HepG2 (cell line): ENCODE results near the gene IL17C. TPM values are rescaled to one million over a fixed set of nuclear protein-coding genes. Genes with fewer than 3 reads are reported as not detected.

Experiments used
- ATAC-seq: fragments of 200-7000 bp; cut with Tn5 transposase; 3 replicates; pipeline ENCODE4 v1.9.1; 2020; ENCODE audit warnings: mild to moderate bottlenecking, moderate library complexity
- BruUV-seq: library from RNA; stranded (reverse); fragments of 400-500 nt; replicated peaks from 2 replicates; lab custom pipeline; 2021; lab: Mats Ljungman, UMichigan
- CTCF ChIA-PET: fragments of 300-600 bp; formaldehyde crosslinking; extraction: SDS; loops from one replicate; lab custom pipeline; 2021; ENCODE audit warnings: low total read pairs, inconsistent platforms, low intra/inter-chr PET ratio; lab: Yijun Ruan, JAX
- POLR2A ChIA-PET: fragments of 350-600 bp; sonication (Branson Sonifier 250); formaldehyde crosslinking; loops from one replicate; lab custom pipeline; 2020; ENCODE audit warnings: antibody characterized with exemption, inconsistent platforms; lab: Yijun Ruan, JAX
- DNase-seq: peaks from one replicate; pipeline ENCODE4 v3.0.0-alpha.2; 2015; ENCODE audit warnings: low spot score
- FAIRE-seq: peaks from 3 replicates; lab custom pipeline; 2011; peaks lifted over from hg19 to GRCh38; lab: Jason Lieb, UNC
- H2AFZ ChIP-seq: one replicate; pipeline ENCODE4 v1.6.1; 2011; ENCODE audit warnings: low read length, inconsistent platforms
- H3K27ac ChIP-seq: fragments of 300-600 bp; 3 replicates; pipeline ENCODE4 v1.8.0; 2011; ENCODE audit warnings: mixed run types, mild to moderate bottlenecking, mixed read lengths, low read length, inconsistent platforms; ENCODE audit not compliant: insufficient read depth; ENCODE audit errors: extremely low read length
- H3K27me3 ChIP-seq, 2 experiments: fragments of 200-600 bp in 1 of 2; 2 replicates in 1 of 2; 3 replicates in 1 of 2; pipeline versions ENCODE4 v1.6.0 to v1.8.0; 2011; ENCODE audit warnings: low read length in 2 of 2, mild to moderate bottlenecking in 2 of 2, moderate library complexity in 2 of 2, inconsistent platforms in 1 of 2; ENCODE audit not compliant: insufficient read depth in 2 of 2, control insufficient read depth in 1 of 2
- H3K36me3 ChIP-seq, 2 experiments: fragments of 200-600 bp in 1 of 2; replicated peaks in 1 of 2; 2 replicates in 1 of 2; 3 replicates in 1 of 2; pipeline versions ENCODE4 v1.5.1 to v1.8.0; 2011; ENCODE audit warnings: low read length in 2 of 2, inconsistent platforms in 1 of 2; ENCODE audit not compliant: insufficient read depth in 2 of 2, control insufficient read depth in 1 of 2
- H3K4me1 ChIP-seq: 2 replicates; pipeline ENCODE4 v1.5.1; 2012; ENCODE audit warnings: low read length, inconsistent platforms; ENCODE audit not compliant: insufficient read depth
- H3K4me2 ChIP-seq: 2 replicates; pipeline ENCODE4 v1.6.0; 2011; ENCODE audit warnings: low read depth, low read length, inconsistent platforms
- H3K4me3 ChIP-seq, 3 experiments: fragments of 200-600 bp in 1 of 3; sonication (generic), shearing (Covaris generic) in 1 of 3; replicated peaks in 1 of 3; 2 replicates each; pipeline ENCODE4 v1.5.1; 2011 to 2016; ENCODE audit warnings: low read length in 3 of 3, inconsistent platforms in 2 of 3, low read depth in 2 of 3, mild to moderate bottlenecking in 2 of 3, control low read depth in 1 of 3, mixed read lengths in 1 of 3; ENCODE audit not compliant: insufficient read depth in 1 of 3
- H3K79me2 ChIP-seq: one replicate; pipeline ENCODE4 v1.6.1; 2011; ENCODE audit warnings: low read length, inconsistent platforms; ENCODE audit not compliant: insufficient read depth
- H3K9ac ChIP-seq: 2 replicates; pipeline ENCODE4 v1.6.0; 2011; ENCODE audit warnings: mild to moderate bottlenecking, low read depth, low read length, inconsistent platforms; ENCODE audit not compliant: insufficient read depth
- H3K9me3 ChIP-seq: 2 replicates; pipeline ENCODE4 v1.5.1; 2012; ENCODE audit warnings: mild to moderate bottlenecking, low read length
- H4K20me1 ChIP-seq: 2 replicates; pipeline ENCODE4 v1.6.0; 2011; ENCODE audit warnings: inconsistent platforms, mild to moderate bottlenecking, low read length, moderate library complexity; ENCODE audit not compliant: insufficient read depth
- AGO2 ChIP-seq: fragments of 200-400 bp; formaldehyde crosslinking; optimal IDR thresholded peaks from 2 replicates; pipeline ENCODE3; 2017; ENCODE audit warnings: mild to moderate bottlenecking, low read depth, low read length, moderate library complexity
- BHLHE40 ChIP-seq: IDR thresholded peaks from 2 replicates; pipeline ENCODE4 v1.6.1; 2011; ENCODE audit warnings: low read length, improper control_type of control experiment
- CBX1 ChIP-seq: IDR thresholded peaks from one replicate; pipeline ENCODE4 v1.6.1; 2016; ENCODE audit warnings: antibody characterized with exemption, low read depth
- FOXM1 ChIP-seq: sonication (generic); formaldehyde crosslinking; IDR thresholded peaks from 2 replicates; pipeline ENCODE4 v1.5.0; 2020; ENCODE audit warnings: missing genetic modification reagents
- JUN ChIP-seq: sonication (generic); formaldehyde crosslinking; IDR thresholded peaks from 2 replicates; pipeline ENCODE4 v1.4.0; 2020; ENCODE audit warnings: mild to moderate bottlenecking, missing genetic modification reagents
- RARG ChIP-seq: sonication (generic); formaldehyde crosslinking; IDR thresholded peaks from 2 replicates; pipeline ENCODE4 v1.4.0; 2020; ENCODE audit warnings: low read depth, mild to moderate bottlenecking, missing genetic modification reagents
- SSRP1 ChIP-seq: IDR thresholded peaks from 2 replicates; pipeline ENCODE4 v1.6.1; 2016; ENCODE audit warnings: control low read depth
- TARDBP ChIP-seq: sonication (generic); formaldehyde crosslinking; IDR thresholded peaks from 2 replicates; pipeline ENCODE4 v1.8.0; 2022; ENCODE audit warnings: mild to moderate bottlenecking, missing genetic modification reagents
- ZSCAN25 ChIP-seq: sonication (generic); formaldehyde crosslinking; IDR thresholded peaks from 2 replicates; pipeline ENCODE4 v1.8.0; 2022; ENCODE audit warnings: mild to moderate bottlenecking, missing genetic modification reagents
- WGBS: methylation state at CpG from one replicate; pipeline ENCODE4 v1.1.6; 2017; ENCODE audit warnings: low lambda C conversion rate; 5-methylcytosine and 5-hydroxymethylcytosine counted together
- in situ Hi-C: cut with HindIII; loops from 2 replicates; pipeline ENCODE4 v1.10.0; 2017; ENCODE audit warnings: low pct_unique_long_range_greater_than_20kb; ENCODE audit not compliant: extremely low pct_ligation_motif_present
- intact Hi-C: fragments of 100-400 bp; cut with micrococcal nuclease; formaldehyde crosslinking; loops from one replicate; pipeline ENCODE4 v1.10.0; 2022; ENCODE audit not compliant: unreplicated experiment
- polyA plus RNA-seq, 8 experiments: library from polyadenylated mRNA; depleted of rRNA in 3 of 8; stranded (reverse) in 7 of 8; unstranded in 1 of 8; fragments of >200 nt; fragmentation: Illumina TruSeq in 4 of 8; extraction: Trizol in 4 of 8; gene quantifications; 2 replicates each; pipeline versions ENCODE4 v1.2.1 to v1.2.3, GENCODE V29; 2011 to 2016; ENCODE audit warnings: low read depth in 4 of 8, missing spikeins in 1 of 8, mixed read lengths in 1 of 8; ENCODE audit not compliant: insufficient read depth in 1 of 8
- total RNA-seq, 5 experiments: library from RNA; depleted of rRNA; stranded (reverse); fragments of >200 nt; fragmentation: Illumina TruSeq; extraction: Trizol; gene quantifications; 2 replicates each; pipeline ENCODE4 v1.2.3, GENCODE V29; 2016; ENCODE audit warnings: low read depth in 1 of 5
- TF ChIP-seq, protein P1 (sequence below): sonication (generic); formaldehyde crosslinking; IDR thresholded peaks from 2 replicates; pipeline ENCODE4 v1.4.0; 2020; ENCODE audit warnings: mild to moderate bottlenecking, missing genetic modification reagents
- TF ChIP-seq, protein P2 (sequence below): sonication (generic); formaldehyde crosslinking; IDR thresholded peaks from 2 replicates; pipeline ENCODE4 v1.4.0; 2020; ENCODE audit warnings: missing genetic modification reagents

Gene IL17C
- total and polyA plus RNA-seq, 2 of the 13 experiments (the other 11 are each of a cell fraction or from before 2014, with no cell fraction given): not detected

DNA sequence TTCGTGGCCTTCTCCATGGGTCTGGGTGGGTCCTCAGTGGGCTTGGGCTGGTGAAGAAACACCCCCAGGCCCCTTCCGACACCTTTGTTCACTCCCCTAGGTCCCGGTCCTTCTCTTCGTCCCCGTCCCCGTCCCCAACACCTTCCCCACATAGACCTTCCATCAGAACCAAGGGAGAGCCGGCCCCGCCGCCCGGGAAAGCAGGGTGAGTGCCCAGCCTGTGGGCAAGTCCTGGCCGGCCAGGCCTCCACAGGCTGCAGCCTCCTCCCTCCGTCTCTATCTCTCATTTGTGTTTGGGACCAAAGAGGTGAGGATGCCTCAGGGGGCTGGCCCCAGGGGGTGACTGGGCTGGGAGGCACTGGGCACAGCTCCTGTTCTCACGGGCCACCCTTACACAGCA lies 14.5 kb upstream of the IL17C start:
- ChIA-PET POLR2A (no interaction called here), CTCF (no interaction called here)
- H3K4me1 ChIP-seq: peaks cover 16% of the 10 kb centered on the region
- peaks cover 42 to 84% of the 10 kb centered on the region in 2 experiments for H3K36me3 ChIP-seq
- TF ChIP-seq BHLHE40 (no peak), FOXM1 (CRISPR knock-in tag) (no peak), RARG (CRISPR knock-in tag) (no peak), CBX1 (no peak), AGO2 (no peak), JUN (CRISPR knock-in tag) (no peak), SSRP1 (no peak), TARDBP (no peak), ZSCAN25 (no peak)
- TF ChIP-seq, protein P1, sequence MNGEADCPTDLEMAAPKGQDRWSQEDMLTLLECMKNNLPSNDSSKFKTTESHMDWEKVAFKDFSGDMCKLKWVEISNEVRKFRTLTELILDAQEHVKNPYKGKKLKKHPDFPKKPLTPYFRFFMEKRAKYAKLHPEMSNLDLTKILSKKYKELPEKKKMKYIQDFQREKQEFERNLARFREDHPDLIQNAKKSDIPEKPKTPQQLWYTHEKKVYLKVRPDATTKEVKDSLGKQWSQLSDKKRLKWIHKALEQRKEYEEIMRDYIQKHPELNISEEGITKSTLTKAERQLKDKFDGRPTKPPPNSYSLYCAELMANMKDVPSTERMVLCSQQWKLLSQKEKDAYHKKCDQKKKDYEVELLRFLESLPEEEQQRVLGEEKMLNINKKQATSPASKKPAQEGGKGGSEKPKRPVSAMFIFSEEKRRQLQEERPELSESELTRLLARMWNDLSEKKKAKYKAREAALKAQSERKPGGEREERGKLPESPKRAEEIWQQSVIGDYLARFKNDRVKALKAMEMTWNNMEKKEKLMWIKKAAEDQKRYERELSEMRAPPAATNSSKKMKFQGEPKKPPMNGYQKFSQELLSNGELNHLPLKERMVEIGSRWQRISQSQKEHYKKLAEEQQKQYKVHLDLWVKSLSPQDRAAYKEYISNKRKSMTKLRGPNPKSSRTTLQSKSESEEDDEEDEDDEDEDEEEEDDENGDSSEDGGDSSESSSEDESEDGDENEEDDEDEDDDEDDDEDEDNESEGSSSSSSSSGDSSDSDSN (CRISPR knock-in tag): no peak
- TF ChIP-seq, protein P2, sequence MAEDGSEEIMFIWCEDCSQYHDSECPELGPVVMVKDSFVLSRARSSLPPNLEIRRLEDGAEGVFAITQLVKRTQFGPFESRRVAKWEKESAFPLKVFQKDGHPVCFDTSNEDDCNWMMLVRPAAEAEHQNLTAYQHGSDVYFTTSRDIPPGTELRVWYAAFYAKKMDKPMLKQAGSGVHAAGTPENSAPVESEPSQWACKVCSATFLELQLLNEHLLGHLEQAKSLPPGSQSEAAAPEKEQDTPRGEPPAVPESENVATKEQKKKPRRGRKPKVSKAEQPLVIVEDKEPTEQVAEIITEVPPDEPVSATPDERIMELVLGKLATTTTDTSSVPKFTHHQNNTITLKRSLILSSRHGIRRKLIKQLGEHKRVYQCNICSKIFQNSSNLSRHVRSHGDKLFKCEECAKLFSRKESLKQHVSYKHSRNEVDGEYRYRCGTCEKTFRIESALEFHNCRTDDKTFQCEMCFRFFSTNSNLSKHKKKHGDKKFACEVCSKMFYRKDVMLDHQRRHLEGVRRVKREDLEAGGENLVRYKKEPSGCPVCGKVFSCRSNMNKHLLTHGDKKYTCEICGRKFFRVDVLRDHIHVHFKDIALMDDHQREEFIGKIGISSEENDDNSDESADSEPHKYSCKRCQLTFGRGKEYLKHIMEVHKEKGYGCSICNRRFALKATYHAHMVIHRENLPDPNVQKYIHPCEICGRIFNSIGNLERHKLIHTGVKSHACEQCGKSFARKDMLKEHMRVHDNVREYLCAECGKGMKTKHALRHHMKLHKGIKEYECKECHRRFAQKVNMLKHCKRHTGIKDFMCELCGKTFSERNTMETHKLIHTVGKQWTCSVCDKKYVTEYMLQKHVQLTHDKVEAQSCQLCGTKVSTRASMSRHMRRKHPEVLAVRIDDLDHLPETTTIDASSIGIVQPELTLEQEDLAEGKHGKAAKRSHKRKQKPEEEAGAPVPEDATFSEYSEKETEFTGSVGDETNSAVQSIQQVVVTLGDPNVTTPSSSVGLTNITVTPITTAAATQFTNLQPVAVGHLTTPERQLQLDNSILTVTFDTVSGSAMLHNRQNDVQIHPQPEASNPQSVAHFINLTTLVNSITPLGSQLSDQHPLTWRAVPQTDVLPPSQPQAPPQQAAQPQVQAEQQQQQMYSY (CRISPR knock-in tag): no peak
- intact Hi-C loops: no loop called here
- H3K27me3 ChIP-seq: no peaks in the 10 kb centered on the region
- H3K4me3 ChIP-seq: no peak overlapping the region
- no peaks in the 10 kb centered on the region; the same call in 1 of the 2 replicates for H4K20me1 ChIP-seq
- H2AFZ ChIP-seq: no peak overlapping the region
- DNase-seq (no peak), FAIRE-seq (no peak), ATAC-seq (no peak)
- BruUV-seq: no TSS peak
- no peak overlapping the region for H3K4me2 ChIP-seq
- H3K27ac ChIP-seq: no peak overlapping the region
- no peak overlapping the region for H3K9ac ChIP-seq
- in situ Hi-C loops: no loop called here
- WGBS: 97% methylated on average over 13 of the region's 13 CpGs
- H3K9me3 ChIP-seq: no peaks in the 10 kb centered on the region
- H3K79me2 ChIP-seq: peaks cover 12% of the 10 kb centered on the region
